ENCODE data around the gene KIAA0930. TPM values are rescaled to one million over a fixed set of nuclear protein-coding genes. Genes with fewer than 3 reads are reported as not detected.
A peak's percentile ranks its signal among the peaks of the same experiment; 100 is the strongest.

KIAA0930 gene
- total RNA-seq, 1 donor from 2014 or later: 22.3 TPM

DNA sequence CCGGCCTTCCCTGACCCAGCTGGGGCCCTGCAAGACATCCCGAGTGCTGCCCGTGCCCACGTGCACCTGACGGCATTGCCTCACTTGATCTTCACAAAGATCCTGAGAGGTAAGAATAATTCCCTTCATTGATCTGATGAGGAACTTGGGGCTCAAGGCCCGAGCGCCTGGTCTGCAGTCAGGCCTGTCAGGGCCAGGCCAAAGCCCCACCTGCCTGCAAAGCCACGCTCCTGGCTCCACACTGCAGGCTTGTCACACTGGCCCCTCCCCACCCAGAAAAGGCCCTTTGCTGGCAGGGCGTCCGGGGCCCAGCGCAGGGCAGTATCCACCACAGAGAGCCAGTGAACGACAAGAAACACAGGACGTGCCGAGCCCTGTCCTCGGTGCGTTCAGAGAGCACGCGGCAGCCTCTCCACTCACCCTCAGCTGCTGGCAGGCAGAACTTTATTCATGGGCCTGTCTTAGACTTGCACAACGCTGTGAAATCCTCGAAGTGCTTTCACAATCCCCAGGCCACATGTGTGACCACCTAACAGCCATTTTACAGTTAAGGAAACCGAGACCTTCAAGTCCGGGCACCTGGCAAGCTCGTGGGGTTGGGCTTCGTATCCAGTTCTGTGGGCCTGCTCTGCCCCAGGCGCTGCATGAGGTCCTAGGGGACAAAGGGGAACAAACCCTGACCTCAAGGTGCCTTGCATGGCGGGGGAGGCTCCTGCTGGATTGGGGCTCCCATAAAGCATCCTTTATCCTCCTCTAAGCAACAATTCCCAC, 14.8 kb downstream of the KIAA0930 start:
- peak; percentile 64 for ATAC-seq
- no peak for DNase-seq (ENCODE audit: missing footprints)
- intact Hi-C loops (cut with DNase I): no loop called here

DNA sequence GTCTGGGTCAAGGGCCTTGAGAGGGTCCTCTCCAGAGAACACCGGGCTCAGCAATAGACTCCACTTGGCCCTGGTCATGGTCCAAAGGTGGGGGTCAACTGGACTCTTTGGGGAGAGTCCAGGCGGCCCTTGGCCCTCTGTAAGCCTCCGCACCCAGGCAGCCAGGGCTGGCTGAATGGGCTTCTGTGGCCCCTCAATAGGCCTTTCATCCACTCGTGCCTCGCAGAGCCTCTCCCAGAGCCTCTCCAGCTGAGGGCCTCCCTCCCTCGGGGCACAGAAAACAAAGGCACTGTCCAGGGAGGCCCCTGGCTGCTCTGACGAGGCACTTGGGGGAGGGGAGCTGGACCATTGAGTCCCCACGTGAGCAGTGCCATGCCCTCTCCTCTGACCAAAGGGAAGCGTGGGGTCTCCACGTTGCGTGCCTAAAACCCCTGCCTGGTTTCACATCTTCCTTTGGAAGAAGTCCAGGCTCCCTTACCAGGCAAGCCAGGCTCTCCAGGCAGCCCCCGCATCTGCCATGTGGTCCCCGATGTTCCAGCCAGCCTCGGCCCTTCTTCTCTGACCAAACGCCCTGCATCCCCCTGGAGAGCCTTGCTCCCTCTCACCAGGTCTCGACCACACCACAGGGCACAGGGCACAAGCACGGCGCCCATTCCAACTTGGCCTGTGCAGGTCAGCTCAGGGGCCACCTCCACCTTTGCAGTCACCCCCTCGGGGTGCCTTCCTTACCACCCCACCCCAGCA, 15.5 kb downstream of the KIAA0930 start:
- peak; percentile 16 for ATAC-seq
- intact Hi-C loops (cut with DNase I): no loop called here
- DNase-seq (ENCODE audit: missing footprints): no peak

- ATAC-seq: no peak
- DNase-seq (ENCODE audit: missing footprints): no peak
- intact Hi-C loops (cut with DNase I): no loop called here
Measured at GRCh38 chr22:45224331-45224730, 16.4 kb downstream of the KIAA0930 start.

- ATAC-seq: no peak
- intact Hi-C loops (cut with DNase I): no loop called here
- no peak for DNase-seq (ENCODE audit: missing footprints)
Measured at GRCh38 chr22:45223304-45224117, 17.2 kb downstream of the KIAA0930 start.

DNA sequence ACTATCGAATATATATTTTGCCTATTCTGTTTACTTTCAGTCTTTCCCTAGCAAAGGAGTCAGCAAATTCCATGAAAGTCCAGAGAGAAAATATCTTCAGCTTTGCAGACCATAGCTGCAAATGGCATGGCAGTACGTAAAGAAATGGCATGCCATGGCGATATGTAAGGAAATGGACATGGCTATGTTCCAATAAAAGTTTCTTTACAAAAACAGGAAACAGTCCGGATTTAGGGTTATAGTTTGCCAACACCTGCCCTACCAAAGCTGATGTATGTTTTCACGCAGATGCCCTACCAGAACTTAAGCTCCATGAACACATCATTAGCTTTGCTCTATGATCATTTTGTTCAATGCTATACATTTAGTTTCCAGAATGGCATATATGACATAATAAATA, 19.5 kb downstream of the KIAA0930 start:
- intact Hi-C loops (cut with DNase I): no loop called here
- ATAC-seq: no peak

DNA sequence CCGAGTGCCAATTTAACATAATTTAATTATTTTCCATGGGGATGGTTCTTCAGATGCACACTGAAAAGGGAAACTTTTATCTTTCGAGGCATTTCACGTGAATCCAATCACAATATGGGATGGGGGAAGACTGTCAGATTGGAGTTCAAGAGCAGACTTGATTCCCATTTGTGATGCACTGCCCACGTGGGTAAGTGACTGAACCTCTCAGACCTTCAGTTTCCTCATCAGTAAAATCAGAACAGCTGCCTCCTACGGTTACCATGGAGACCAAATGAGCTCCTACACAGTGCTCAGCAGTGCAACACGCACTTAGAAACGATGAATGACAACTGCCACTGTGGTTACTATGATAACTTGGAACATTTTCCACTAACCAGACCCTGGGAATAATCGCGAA, 21.7 kb downstream of the KIAA0930 start:
- intact Hi-C loops (cut with DNase I): no loop called here
- ATAC-seq (no peak), DNase-seq (ENCODE audit: missing footprints) (no peak)

More for the DNA sequence above, 19.5 kb downstream of the KIAA0930 start:
- no peak for DNase-seq (ENCODE audit: missing footprints)

- DNase-seq (ENCODE audit: missing footprints): no peak
- no peak for ATAC-seq
- intact Hi-C loops (cut with DNase I): no loop called here
Measured at GRCh38 chr22:45217806-45218205, 22.9 kb downstream of the KIAA0930 start.

DNA sequence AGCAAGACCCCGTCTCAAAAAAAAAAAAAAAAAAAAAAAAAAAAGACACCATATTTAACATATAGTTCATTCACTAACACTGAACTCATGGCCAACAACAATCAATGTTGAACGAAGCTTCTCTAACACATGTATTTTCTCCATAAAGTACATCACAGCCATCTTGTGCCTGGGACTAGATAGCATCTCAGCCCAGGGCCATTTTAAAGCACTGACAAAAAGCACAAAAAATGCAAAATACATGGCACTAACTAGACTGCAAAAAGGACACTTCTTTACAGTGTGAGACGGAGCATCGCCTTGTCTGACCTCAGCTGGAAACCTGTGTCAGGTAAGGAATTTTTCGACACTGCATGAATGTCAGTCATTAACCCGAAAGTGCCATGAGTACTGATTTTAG, 23.3 kb downstream of the KIAA0930 start:
- ATAC-seq (no peak), DNase-seq (ENCODE audit: missing footprints) (no peak)
- intact Hi-C loops (cut with DNase I): no loop called here

GRCh38 chr22:45216133-45217003, 24.3 kb downstream of the KIAA0930 start:
- ATAC-seq (no peak), DNase-seq (ENCODE audit: missing footprints) (no peak)
- intact Hi-C loops (cut with DNase I): no loop called here

GRCh38 chr22:45212992-45213751, 27.5 kb downstream of the KIAA0930 start:
- DNase-seq (ENCODE audit: missing footprints): no peak
- ATAC-seq: peak; percentile 66
- intact Hi-C loops (cut with DNase I): no loop called here

DNA sequence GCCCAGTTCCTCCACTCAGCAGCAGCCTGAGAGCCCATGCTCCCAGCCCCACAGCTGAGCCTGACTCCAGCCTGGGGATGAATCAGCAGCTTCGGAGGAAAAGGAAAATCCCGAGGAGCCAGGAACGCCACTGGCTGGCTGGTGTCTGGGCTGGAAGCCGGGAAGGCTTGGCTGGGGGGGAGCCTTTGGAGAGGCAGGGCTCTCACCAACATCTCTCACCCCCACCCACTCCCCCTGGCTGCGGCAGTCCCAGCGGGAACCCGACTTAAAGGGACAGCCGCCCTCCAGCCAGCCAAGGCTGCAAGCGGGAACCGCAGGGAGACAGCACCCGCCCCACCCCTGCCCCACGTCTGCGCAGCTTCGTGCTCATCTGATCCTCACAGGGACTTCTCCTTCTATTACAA, 28.4 kb downstream of the KIAA0930 start:
- DNase-seq (ENCODE audit: missing footprints) (peak; percentile 84), ATAC-seq (peak; percentile 87)
- intact Hi-C loops (cut with DNase I): no loop called here

- intact Hi-C loops (cut with DNase I): no loop called here
- no peak for ATAC-seq
- DNase-seq (ENCODE audit: missing footprints): no peak
Measured at GRCh38 chr22:45211848-45212247, 28.8 kb downstream of the KIAA0930 start.

DNA sequence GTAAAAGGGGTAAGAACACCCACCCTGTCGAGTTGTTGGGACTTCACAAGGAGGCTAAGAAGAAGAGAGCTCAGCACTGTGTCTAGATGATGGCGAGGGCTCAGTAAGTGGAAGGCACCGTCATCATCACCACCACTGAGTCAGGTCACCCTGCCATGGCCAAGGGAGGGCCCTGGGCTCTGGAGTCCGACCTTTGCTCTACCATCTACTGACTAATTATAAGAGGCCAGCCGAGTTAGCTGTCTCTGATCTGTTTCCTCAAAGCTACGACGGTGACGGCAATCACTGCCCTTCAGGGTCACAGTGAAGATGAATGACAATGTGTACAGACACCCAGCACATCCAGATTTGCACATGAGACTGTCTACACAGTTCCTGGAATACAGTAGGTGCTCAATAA, 29.3 kb downstream of the KIAA0930 start:
- intact Hi-C loops (cut with DNase I): no loop called here
- ATAC-seq: no peak
- no peak for DNase-seq (ENCODE audit: missing footprints)

DNA sequence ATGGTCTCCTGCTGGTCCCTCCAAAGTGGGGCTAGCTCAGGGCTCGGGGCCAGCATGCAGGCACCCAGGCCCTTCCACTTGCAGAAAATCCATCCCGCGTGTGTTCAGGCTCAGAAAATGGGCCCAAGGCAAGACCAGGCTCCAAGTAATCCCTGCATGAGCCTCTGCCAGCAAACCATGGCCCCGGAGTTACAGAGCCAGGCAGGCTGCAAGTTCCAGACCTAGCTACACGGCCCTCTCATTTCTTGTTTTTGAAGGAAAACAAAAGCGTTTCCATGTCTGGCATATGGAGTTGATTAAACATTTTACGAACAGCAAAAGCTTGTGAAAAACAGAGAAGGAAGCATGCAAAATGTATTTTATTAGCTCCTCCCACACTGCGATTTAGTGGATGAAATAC, 29.7 kb downstream of the KIAA0930 start:
- intact Hi-C loops (cut with DNase I): no loop called here
- ATAC-seq (no peak), DNase-seq (ENCODE audit: missing footprints) (no peak)

- ATAC-seq: no peak
- intact Hi-C loops (cut with DNase I): no loop called here
- DNase-seq (ENCODE audit: missing footprints): no peak
Measured at GRCh38 chr22:45210577-45210976, 30.1 kb downstream of the KIAA0930 start.

GRCh38 chr22:45210174-45210573, 30.5 kb downstream of the KIAA0930 start:
- intact Hi-C loops (cut with DNase I): no loop called here
- no peak for ATAC-seq
- no peak for DNase-seq (ENCODE audit: missing footprints)

- DNase-seq (ENCODE audit: missing footprints) (no peak), ATAC-seq (no peak)
- intact Hi-C loops (cut with DNase I): no loop called here
Measured at GRCh38 chr22:45208993-45209838, 31.5 kb downstream of the KIAA0930 start.
